ENCODE results near the gene ITIH2.

GRCh38 chr10:7766241-7766640 is 63.1 kb downstream of the ITIH2 start:
- TF ChIP-seq ATF3 (IDR thresholded peaks at IDR 0.05) (no peak), JUND (IDR thresholded peaks at IDR 0.05) (no peak), CEBPB (IDR thresholded peaks at IDR 0.05; ENCODE audit: low read depth) (no peak), POLR2AphosphoS5 (IDR thresholded peaks at IDR 0.05; ENCODE audit: low read depth, low read length) (no peak)
- TF ChIP-seq, protein P1, sequence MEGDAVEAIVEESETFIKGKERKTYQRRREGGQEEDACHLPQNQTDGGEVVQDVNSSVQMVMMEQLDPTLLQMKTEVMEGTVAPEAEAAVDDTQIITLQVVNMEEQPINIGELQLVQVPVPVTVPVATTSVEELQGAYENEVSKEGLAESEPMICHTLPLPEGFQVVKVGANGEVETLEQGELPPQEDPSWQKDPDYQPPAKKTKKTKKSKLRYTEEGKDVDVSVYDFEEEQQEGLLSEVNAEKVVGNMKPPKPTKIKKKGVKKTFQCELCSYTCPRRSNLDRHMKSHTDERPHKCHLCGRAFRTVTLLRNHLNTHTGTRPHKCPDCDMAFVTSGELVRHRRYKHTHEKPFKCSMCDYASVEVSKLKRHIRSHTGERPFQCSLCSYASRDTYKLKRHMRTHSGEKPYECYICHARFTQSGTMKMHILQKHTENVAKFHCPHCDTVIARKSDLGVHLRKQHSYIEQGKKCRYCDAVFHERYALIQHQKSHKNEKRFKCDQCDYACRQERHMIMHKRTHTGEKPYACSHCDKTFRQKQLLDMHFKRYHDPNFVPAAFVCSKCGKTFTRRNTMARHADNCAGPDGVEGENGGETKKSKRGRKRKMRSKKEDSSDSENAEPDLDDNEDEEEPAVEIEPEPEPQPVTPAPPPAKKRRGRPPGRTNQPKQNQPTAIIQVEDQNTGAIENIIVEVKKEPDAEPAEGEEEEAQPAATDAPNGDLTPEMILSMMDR (IDR thresholded peaks at IDR 0.05 in 2 of 3, conservative IDR thresholded peaks at IDR 0.05 in 1 of 3; ENCODE audit: borderline replicate concordance in 1 of 3, insufficient read depth in 1 of 3, low read depth in 2 of 3, low read length in 2 of 3) = no peak

All from HCT116 (cell line).